OCI-LY1 (cell line): ENCODE data around the gene PRM1.

Experiments used
- EZH2 ChIP-seq: fragments of 200-600 bp; sonication (generic), shearing (Covaris generic); IDR thresholded peaks from 2 replicates; pipeline ENCODE4 v1.8.0; 2017; ENCODE audit warnings: borderline replicate concordance, mixed run types, mild to moderate bottlenecking, antibody characterized with exemption, low read length, moderate library complexity, mixed read lengths
- TF ChIP-seq, protein P1 (sequence below): fragments of 200-600 bp; sonication (generic), shearing (Covaris generic); IDR thresholded peaks from 2 replicates; pipeline ENCODE4 v1.5.1; 2017; ENCODE audit warnings: mild to moderate bottlenecking, antibody characterized with exemption, low read length, moderate library complexity, mixed read lengths

DNA sequence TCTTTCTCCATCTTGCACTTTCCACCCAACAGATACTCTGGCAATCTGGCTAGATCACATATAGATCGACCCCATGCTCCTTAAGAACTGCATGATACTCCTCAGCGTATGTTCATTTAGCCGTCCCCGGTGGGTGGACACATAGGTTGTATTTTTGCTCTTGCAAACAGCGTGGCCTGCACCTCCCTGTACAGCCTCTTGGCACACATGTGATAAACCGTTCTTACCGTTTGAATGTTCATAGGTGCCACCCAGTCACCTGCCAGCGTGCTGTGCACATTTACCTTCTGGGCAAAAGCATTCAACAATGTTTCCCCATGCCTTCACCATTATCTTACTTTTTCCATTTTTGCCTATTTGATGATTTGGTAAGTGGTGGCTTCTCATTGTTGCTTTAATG, 18.2 kb downstream of the PRM1 start:
- no peak for TF ChIP-seq EZH2
- TF ChIP-seq, protein P1, sequence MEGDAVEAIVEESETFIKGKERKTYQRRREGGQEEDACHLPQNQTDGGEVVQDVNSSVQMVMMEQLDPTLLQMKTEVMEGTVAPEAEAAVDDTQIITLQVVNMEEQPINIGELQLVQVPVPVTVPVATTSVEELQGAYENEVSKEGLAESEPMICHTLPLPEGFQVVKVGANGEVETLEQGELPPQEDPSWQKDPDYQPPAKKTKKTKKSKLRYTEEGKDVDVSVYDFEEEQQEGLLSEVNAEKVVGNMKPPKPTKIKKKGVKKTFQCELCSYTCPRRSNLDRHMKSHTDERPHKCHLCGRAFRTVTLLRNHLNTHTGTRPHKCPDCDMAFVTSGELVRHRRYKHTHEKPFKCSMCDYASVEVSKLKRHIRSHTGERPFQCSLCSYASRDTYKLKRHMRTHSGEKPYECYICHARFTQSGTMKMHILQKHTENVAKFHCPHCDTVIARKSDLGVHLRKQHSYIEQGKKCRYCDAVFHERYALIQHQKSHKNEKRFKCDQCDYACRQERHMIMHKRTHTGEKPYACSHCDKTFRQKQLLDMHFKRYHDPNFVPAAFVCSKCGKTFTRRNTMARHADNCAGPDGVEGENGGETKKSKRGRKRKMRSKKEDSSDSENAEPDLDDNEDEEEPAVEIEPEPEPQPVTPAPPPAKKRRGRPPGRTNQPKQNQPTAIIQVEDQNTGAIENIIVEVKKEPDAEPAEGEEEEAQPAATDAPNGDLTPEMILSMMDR = no peak
